Left ventricle myocardium superior (tissue), 1 donor: Measurements from ENCODE around the gene MTF2. TPM values are rescaled to one million over a fixed set of nuclear protein-coding genes. Genes with fewer than 3 reads are reported as not detected.
"Not testable (repeated sequence)": the region's sequence is repeated elsewhere in the genome, so short reads cannot be mapped to it uniquely, and the experiment has no call there.

Experiments
- ATAC-seq: fragments of 200-7000 bp; cut with Tn5 transposase; one replicate; pipeline ENCODE4 v1.9.1; 2020; ENCODE audit warnings: mild to moderate bottlenecking, moderate library complexity
- DNase-seq: peaks from one replicate; pipeline ENCODE4 v3.0.0-alpha.2; 2020
- intact Hi-C: fragments of 100-400 bp; cut with micrococcal nuclease; formaldehyde crosslinking; loops from one replicate; pipeline ENCODE4 v1.11.0; 2022
- long read RNA-seq: library from polyadenylated mRNA; unstranded; transcript quantifications from one replicate; pipeline ENCODE4 v2.0.0, GENCODE V29; 2021
- total RNA-seq: library from RNA; stranded (reverse); fragmentation: NEBNext Ultra II Directional; extraction: Animal tissue kit (Norgen Biotek cat#: 25700); gene quantifications from one replicate; pipeline ENCODE4 v1.2.1, GENCODE V29; 2021
- donor health status: DM: no; HTN: yes; CAD: no; lungs with severe emphysema.

Gene MTF2
- 8.7 TPM for total RNA-seq
- long read RNA-seq, full-length matches to known transcripts = 3 of 11 reads
- long read RNA-seq, partial matches to known transcripts = 6 of 11 reads
- long read RNA-seq, other reads (novel, unspliced or antisense) = 2 of 11 reads

- DNase-seq = peak; percentile 97
- peak; percentile 98 for ATAC-seq
- intact Hi-C loops = no loop called here
Measured at GRCh38 chr1:93078986-93079654, at the start of gene MTF2. MTF2 (plus strand) TSS chr1:93079283; CDS start chr1:93079527, 244 bp downstream.

GRCh38 chr1:93029317-93029716 lies 49.8 kb upstream of the MTF2 start:
- intact Hi-C loops = no loop called here
- DNase-seq = no peak
- no peak for ATAC-seq

- intact Hi-C loops, DNase-seq: not testable (repeated sequence)
Measured at GRCh38 chr1:93030191-93030590, 48.9 kb upstream of the MTF2 start.

GRCh38 chr1:93031711-93032110 lies 47.4 kb upstream of the MTF2 start:
- intact Hi-C loops = no loop called here
- DNase-seq = no peak

More at GRCh38 chr1:93030191-93030590, 48.9 kb upstream of the MTF2 start:
- ATAC-seq = not testable (repeated sequence)

GRCh38 chr1:93033029-93033428 lies 46.1 kb upstream of the MTF2 start:
- DNase-seq = no peak
- intact Hi-C loops = no loop called here
- no peak for ATAC-seq

More at GRCh38 chr1:93031711-93032110, 47.4 kb upstream of the MTF2 start:
- no peak for ATAC-seq

GRCh38 chr1:93033785-93034184 lies 45.3 kb upstream of the MTF2 start:
- intact Hi-C loops = no loop called here

GRCh38 chr1:93034397-93034796 lies 44.7 kb upstream of the MTF2 start:
- ATAC-seq = no peak
- DNase-seq = no peak
- intact Hi-C loops = no loop called here

More at GRCh38 chr1:93033785-93034184, 45.3 kb upstream of the MTF2 start:
- DNase-seq = no peak
- no peak for ATAC-seq

- ATAC-seq = no peak
- intact Hi-C loops = no loop called here
- no peak for DNase-seq
Measured at GRCh38 chr1:93036672-93037071, 42.4 kb upstream of the MTF2 start.

GRCh38 chr1:93042187-93043056 lies 36.7 kb upstream of the MTF2 start:
- no peak for DNase-seq
- no peak for ATAC-seq
- intact Hi-C loops = no loop called here

- no peak for ATAC-seq
- intact Hi-C loops = no loop called here
- no peak for DNase-seq
Measured at GRCh38 chr1:93043057-93043557, 36.0 kb upstream of the MTF2 start.

GRCh38 chr1:93047618-93048017 lies 31.5 kb upstream of the MTF2 start:
- intact Hi-C loops = no loop called here
- ATAC-seq (no peak), DNase-seq (no peak)

- ATAC-seq = no peak
- intact Hi-C loops = no loop called here
- no peak for DNase-seq
Measured at GRCh38 chr1:93051961-93052360, 27.1 kb upstream of the MTF2 start.

- ATAC-seq (no peak), DNase-seq (no peak)
- intact Hi-C loops = no loop called here
Measured at GRCh38 chr1:93056214-93056613, 22.9 kb upstream of the MTF2 start.

- intact Hi-C loops = no loop called here
- DNase-seq (no peak), ATAC-seq (no peak)
Measured at GRCh38 chr1:93056649-93057048, 22.4 kb upstream of the MTF2 start.

- ATAC-seq (peak; percentile 56), DNase-seq (no peak)
- intact Hi-C loops = no loop called here
Measured at GRCh38 chr1:93061895-93062792, 16.9 kb upstream of the MTF2 start.

- no peak for DNase-seq
- intact Hi-C loops = no loop called here
- ATAC-seq = no peak
Measured at GRCh38 chr1:93076268-93076667, 2.8 kb upstream of the MTF2 start.

GRCh38 chr1:93078203-93078602 lies 880 bp upstream of the MTF2 start:
- intact Hi-C loops = no loop called here
- ATAC-seq (no peak), DNase-seq (no peak)

- ATAC-seq = no peak
- intact Hi-C loops = no loop called here
- DNase-seq = no peak
Measured at GRCh38 chr1:93078638-93078985, 471 bp upstream of the MTF2 start.

GRCh38 chr1:93079685-93080141 lies 630 bp downstream of the MTF2 start:
- DNase-seq (no peak), ATAC-seq (peak; percentile 32)
- intact Hi-C loops = loop anchor here (10.0 kb wide), 1 partner anchor 95 kb away; no protein-coding TSS in a partner anchor
